DOHH2 (cell line): ENCODE data around the gene KIRREL3.

Experiments used
- EZH2phosphoT487 ChIP-seq: fragments of 200-600 bp; sonication (generic); IDR thresholded peaks from 2 replicates; pipeline ENCODE4 v1.6.1; 2017; ENCODE audit warnings: borderline replicate concordance, mild to moderate bottlenecking, antibody characterized with exemption, low read length, moderate library complexity, mixed read lengths
- TF ChIP-seq, protein P1 (sequence below): fragments of 200-600 bp; sonication (generic); IDR thresholded peaks from one replicate; pipeline ENCODE4 v1.5.1; 2014; ENCODE audit warnings: antibody characterized with exemption, mild to moderate bottlenecking, low read depth, low read length; ENCODE audit not compliant: poor library complexity, severe bottlenecking

DNA sequence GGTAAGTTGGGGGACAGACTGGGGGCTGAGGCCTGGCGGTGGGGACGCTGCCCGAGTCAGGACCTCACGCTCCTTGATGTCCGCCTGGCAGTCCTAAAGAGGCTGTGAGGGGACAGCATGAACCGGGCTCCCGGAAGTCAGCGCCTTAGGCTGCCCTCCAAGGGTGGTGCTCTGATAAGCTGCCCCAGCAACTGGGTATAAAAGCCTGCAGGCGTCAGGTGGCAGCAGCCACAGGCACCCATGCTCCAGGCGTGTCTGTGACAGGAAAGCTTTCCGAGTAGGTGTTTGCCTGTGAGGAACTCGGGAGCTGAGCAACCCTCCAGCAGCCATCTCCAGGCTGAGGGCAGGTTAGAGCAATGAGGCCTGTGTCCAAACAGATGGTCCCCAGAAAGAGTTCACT is 592.1 kb downstream of the KIRREL3 start:
- TF ChIP-seq, protein P1, sequence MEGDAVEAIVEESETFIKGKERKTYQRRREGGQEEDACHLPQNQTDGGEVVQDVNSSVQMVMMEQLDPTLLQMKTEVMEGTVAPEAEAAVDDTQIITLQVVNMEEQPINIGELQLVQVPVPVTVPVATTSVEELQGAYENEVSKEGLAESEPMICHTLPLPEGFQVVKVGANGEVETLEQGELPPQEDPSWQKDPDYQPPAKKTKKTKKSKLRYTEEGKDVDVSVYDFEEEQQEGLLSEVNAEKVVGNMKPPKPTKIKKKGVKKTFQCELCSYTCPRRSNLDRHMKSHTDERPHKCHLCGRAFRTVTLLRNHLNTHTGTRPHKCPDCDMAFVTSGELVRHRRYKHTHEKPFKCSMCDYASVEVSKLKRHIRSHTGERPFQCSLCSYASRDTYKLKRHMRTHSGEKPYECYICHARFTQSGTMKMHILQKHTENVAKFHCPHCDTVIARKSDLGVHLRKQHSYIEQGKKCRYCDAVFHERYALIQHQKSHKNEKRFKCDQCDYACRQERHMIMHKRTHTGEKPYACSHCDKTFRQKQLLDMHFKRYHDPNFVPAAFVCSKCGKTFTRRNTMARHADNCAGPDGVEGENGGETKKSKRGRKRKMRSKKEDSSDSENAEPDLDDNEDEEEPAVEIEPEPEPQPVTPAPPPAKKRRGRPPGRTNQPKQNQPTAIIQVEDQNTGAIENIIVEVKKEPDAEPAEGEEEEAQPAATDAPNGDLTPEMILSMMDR: no peak
- no peak for TF ChIP-seq EZH2phosphoT487
